RPMI7951 (cell line): ENCODE results near the gene RAB44. TPM values are rescaled to one million over a fixed set of nuclear protein-coding genes. Genes with fewer than 3 reads are reported as not detected.
A peak's percentile ranks its signal among the peaks of the same experiment; 100 is the strongest.

Source experiments
- DNase-seq: peaks from one replicate; pipeline ENCODE4 v3.0.0-alpha.2; 2012; ENCODE audit warnings: low read depth
- total RNA-seq: library from RNA; depleted of rRNA; stranded (reverse); fragments of >200 nt; shearing (Covaris generic); gene quantifications from 2 replicates; pipeline ENCODE4 v1.2.3, GENCODE V29; 2014

The RAB44 gene
- total RNA-seq, 1 experiment from 2014 or later: not detected

- DNase-seq: no peak
Observed at GRCh38 chr6:36751833-36752186, 54.2 kb downstream of the RAB44 start.

DNA sequence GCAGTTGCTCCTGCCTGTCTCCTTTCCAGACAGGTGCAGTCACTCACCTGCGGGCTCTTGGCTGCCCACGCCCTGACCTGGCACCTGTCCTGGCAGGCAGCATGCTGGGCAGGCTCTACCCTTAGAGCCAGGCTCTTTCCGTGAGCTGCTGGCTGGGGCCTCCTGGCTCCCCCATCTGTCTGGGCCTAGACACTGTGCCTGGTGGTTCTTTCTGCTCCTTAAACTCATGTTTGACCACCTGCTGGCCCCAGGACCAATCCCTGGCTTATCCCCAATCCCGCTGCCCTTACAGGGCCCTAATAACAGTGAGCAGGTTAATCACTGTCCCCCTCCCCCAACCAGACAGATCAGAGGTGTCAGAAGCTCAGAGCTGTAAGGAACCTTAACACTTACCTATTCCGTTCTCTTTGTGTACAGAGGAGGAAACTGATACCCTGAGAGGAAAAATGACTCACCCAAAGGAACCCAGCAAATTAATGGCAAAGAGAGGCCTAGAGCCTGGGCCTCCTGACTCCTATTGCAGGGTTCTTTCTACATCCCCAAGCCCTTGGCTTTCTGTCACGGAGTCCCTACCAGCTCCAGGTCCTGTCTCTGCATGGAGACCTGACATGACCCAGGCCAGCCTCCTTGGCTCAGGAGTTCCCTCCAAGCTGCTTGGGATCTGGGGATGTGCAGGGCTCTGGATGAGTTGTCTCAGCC, 54.7 kb downstream of the RAB44 start:
- DNase-seq: no peak

- DNase-seq: no peak
Observed at GRCh38 chr6:36752886-36753506, 55.4 kb downstream of the RAB44 start.

DNA sequence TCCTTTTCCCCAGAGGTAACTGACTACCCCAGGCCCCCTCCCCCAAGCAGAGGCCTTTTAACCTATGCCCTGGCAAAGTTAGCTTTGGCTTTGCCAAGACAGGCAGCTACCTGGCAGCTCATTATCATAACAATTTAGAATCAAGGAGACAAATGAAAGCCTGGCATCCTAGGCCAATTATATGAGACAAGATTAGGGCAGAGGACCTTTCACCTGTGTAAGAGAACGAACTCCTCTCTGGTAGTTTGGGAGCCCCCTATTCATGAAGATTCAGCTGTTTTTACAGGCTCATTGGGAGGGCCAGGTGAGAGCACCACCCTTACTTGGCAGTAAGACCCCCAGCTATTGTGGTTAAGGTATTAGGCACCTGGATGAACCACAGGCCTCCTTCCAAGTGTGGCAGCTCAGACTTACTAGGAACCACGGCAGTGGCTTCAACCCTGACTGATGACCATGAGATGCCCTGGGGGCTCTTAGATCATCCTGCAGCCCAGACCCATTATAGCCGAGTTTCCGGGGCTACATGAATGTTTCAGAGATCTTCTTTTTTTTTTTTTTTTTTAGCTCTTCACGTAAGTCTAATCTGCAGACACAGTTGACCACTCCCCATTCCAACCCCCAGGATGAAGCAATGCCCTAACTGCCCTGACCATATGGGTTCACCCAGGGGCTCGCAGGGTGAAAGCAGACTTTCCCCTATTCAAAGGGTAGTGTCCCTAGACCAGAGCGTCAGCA, 56.2 kb downstream of the RAB44 start:
- peak; percentile 83 for DNase-seq

GRCh38 chr6:36754582-36755434, 57.2 kb downstream of the RAB44 start:
- no peak for DNase-seq

DNA sequence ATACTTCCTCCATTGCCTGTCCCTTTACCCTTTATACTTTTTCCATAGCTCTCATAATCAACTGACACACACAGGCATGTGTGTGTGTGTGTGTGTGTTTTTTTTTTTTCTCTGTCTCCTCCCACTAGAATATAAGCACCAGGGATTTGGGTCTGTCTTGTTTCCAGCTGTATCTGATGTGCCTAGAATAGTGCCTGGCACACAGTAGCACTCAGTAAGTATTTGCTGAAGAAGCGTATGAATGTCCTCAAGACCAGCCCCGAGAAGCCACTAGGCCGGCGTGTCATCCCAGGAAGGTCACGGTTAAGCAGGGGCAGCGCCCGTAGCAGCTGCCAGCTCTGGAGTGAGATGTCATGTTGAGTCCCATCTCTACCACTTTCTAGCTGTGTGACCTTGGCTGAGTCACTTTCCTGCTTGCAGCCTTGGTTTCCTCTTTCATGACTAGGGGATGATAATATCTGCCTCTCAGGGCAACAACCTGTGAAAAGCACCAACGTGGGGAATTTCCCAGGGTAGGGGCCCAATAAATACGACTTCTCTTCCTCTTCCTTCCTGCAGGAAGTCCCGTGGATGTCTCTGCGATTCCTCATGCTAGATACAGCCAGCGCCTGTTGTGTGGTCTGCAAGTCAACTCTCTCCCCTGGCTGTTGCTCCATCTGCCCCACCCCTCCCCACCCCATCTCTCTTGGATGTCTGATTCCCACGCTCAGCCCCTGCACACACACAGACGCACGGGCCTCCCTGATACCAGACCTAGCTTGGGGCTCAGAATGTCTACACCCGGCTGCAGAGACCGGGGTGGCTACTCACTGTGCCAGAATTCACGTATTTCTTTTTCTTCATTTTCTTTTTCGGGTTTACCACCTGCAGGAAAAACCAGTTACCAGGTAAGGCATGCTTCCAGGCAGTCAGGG, 58.1 kb downstream of the RAB44 start:
- peak; percentile 58 for DNase-seq

GRCh38 chr6:36756786-36757185, 59.2 kb downstream of the RAB44 start:
- no peak for DNase-seq

DNA sequence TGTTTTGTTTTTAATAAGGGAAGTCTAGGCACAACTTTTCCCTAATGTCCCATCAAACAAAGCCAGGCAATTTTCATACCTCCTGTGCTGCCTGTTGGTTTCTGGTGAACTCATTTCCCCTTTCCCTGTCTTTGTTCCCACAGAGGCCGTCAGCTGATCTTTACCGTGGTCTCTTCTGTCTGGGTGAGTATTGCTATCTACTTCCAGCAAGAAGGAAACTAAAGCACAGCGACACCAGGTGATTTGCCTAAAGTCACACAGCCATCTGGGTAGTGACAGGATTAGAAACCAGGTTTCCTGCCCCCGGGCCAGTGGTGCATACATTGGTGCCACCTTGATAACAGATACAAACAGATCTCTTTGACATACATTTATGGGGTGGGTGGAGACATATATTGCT, 59.6 kb downstream of the RAB44 start:
- no peak for DNase-seq

DNA sequence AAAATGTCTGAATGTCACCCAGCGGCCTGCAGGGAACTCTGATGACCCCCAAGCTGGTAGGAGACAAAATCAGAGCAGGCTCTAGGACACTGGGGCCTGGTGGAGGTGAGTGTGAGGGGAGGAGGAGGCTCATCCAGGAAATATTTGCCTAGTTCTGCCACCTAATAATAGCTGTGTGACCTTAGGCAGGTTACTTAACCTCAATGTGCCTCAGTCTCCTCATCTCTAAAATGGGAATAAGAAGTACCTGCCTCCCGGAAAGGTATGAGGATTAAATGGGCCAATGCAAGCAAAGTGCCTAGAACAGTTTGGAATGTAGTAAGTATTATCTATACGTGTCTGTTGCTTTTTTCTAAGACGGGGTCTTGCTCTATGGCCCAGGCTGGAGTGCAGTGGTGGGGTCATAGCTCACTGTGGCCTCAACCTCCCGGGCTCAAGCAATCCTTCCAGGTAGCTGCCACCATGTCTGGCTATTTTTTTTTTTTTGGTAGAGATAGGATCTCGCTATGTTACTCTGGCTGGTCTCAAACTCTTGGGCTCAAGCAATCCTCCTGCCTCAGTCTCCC, 60.4 kb downstream of the RAB44 start:
- DNase-seq: no peak

DNA sequence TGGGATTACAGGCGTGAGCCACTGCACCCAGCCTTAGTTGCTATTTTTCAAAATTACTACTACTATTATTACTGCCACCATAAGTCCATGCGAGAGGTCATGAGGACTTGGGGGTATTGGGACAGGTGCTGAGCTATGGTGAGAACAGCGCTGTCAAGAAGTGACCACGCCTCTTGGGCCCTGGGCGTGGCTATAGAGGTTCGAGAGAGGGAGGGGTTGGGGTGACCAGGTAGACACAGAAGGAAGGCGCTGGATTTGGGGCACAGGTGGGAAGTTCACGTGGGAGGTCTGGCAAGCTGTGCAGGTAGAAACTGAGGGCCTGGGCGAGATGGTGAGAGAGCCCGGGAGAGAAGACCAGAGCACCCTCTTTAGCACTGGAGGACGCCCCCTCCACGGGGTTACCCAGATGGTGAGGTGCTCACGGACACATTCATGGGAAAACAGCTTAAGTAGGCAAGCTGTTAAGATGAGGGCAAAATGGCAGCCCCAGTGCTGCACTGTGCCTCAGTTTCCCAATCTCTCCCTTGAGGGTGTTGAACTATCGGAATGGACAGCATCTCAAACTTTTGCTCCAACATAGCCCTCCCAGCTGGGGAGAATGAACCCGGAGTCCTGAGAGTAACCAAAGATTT, 61.0 kb downstream of the RAB44 start:
- no peak for DNase-seq

- DNase-seq: peak; percentile 61
Observed at GRCh38 chr6:36759148-36759759, 61.6 kb downstream of the RAB44 start.

- DNase-seq: no peak
Observed at GRCh38 chr6:36760685-36761435, 63.2 kb downstream of the RAB44 start.

GRCh38 chr6:36762123-36762522, 64.5 kb downstream of the RAB44 start:
- DNase-seq: no peak

GRCh38 chr6:36765190-36765589, 67.6 kb downstream of the RAB44 start:
- DNase-seq: no peak

GRCh38 chr6:36765594-36766398, 68.2 kb downstream of the RAB44 start:
- peak; percentile 72 for DNase-seq

GRCh38 chr6:36766399-36766945, 68.8 kb downstream of the RAB44 start:
- no peak for DNase-seq

DNA sequence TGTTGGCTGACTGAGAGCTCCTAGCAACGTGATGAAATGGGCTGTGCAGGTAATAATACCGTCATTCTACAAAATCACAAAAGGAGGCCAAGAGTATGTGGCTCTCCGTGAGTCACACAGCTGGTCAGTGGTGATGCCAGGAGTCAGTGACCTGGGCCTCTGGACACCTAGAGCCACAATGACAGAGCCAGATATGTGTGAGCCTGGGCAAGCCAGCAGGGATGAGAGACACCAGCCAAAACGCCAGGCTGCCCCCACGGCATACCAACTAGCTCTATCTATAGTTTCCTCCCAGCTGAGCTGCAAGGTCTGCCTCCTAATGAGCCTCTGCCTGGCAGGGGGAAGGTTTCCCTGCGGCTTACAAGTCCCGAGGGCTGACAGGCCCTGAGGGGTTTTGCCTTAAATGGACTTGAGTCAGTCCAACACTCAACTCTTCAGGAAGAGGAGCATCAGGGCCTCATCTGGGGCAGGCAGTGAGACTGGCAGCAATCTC, 71.6 kb downstream of the RAB44 start:
- peak; percentile 56 for DNase-seq
